Measurements from ENCODE around the gene C18orf63. TPM values are rescaled to one million over a fixed set of nuclear protein-coding genes. Genes with fewer than 3 reads are reported as not detected.

The C18orf63 gene
- total and polyA plus RNA-seq, 8 donors = 0.16 to 0.26 TPM; not detected in 6

DNA sequence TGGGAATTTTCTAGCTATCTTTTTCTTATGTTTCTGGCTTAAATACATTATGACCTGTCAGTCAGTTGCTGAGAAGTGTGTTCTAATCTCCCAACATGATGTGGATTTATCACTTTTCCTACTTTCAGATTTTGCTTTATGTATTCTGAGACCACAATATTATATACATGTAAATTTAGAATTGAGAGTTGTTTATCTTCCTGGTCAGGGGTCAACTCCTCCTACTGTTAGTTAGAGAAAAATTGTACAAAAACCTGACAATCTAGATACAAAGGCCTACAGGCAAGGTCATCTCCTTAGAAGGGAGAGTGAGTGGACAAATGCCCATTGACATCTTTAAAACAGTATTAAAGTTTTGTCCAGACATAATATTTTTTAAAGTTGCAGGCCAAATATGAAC lies 30.6 kb downstream of the C18orf63 start:
- Histone ChIP-seq H3K36me3 (no peaks in the 10 kb centered on the region), H3K4me3 (no peak overlapping the region), H3K27ac (no peak overlapping the region), H3K27me3 (no peaks in the 10 kb centered on the region), H3K9me3 (no peaks in the 10 kb centered on the region), H3K4me1 (no peaks in the 10 kb centered on the region)
- DNase-seq (no peak), ATAC-seq (no peak)
- TF ChIP-seq, protein P1, sequence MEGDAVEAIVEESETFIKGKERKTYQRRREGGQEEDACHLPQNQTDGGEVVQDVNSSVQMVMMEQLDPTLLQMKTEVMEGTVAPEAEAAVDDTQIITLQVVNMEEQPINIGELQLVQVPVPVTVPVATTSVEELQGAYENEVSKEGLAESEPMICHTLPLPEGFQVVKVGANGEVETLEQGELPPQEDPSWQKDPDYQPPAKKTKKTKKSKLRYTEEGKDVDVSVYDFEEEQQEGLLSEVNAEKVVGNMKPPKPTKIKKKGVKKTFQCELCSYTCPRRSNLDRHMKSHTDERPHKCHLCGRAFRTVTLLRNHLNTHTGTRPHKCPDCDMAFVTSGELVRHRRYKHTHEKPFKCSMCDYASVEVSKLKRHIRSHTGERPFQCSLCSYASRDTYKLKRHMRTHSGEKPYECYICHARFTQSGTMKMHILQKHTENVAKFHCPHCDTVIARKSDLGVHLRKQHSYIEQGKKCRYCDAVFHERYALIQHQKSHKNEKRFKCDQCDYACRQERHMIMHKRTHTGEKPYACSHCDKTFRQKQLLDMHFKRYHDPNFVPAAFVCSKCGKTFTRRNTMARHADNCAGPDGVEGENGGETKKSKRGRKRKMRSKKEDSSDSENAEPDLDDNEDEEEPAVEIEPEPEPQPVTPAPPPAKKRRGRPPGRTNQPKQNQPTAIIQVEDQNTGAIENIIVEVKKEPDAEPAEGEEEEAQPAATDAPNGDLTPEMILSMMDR (IDR thresholded peaks at IDR 0.05) = no peak
- intact Hi-C loops (cut with DNase I) = loop anchor here in 1 of 2 donors (10.0 kb wide), 1 partner anchor 151 kb away; no protein-coding TSS in a partner anchor

DNA sequence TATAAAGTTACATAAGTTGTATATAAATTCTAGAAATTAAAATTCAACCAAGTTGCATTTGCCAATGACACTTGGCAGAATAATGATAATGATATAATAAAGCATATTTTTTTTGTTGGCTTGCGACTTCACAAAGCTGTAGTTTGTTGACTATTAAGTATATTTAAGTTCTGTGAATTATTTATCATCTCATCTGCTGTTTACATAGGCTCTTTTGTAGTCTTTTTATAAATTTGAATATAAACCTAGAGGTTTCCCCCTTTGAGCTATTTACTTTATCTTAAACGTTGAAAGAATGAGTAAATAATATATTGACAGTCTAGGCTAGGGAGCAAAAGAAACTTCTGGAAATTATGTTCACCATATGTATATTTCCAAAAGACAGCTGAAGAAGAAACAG lies 32.9 kb downstream of the C18orf63 start:
- no peak overlapping the region for H3K4me3 ChIP-seq
- no peaks in the 10 kb centered on the region for H3K4me1 ChIP-seq
- no peaks in the 10 kb centered on the region for H3K9me3 ChIP-seq
- TF ChIP-seq, protein P1 (IDR thresholded peaks at IDR 0.05) = no peak
- no peak for ATAC-seq
- H3K27me3 ChIP-seq = no peaks in the 10 kb centered on the region
- intact Hi-C loops (cut with DNase I) = loop anchor here in 1 of 2 donors (10.0 kb wide), 1 partner anchor 154 kb away; no protein-coding TSS in a partner anchor
- no peaks in the 10 kb centered on the region for H3K36me3 ChIP-seq
- DNase-seq = no peak
- no peak overlapping the region for H3K27ac ChIP-seq

DNA sequence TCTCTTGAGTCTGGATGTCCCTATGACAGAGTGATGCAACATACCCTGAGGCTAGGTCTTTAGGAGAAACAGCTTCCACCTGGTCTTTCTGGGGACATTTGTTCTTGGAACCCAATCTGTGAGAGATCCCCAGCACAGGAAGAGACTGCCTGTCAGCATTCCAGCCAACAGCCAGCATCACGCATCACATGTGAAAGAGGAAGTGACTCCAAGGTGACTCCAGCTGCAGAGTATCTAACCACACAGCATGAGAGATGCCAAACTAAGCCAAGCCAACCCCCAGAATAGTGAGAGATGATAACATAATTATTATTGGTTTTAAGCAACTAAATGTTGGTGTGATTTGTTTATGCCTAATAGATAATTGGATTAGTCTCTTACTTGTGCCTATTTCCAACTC lies 35.7 kb downstream of the C18orf63 start:
- TF ChIP-seq, protein P1 (IDR thresholded peaks at IDR 0.05) = no peak
- Histone ChIP-seq H3K4me3 (no peak overlapping the region), H3K9me3 (no peaks in the 10 kb centered on the region), H3K4me1 (no peaks in the 10 kb centered on the region), H3K27ac (no peak overlapping the region), H3K27me3 (no peaks in the 10 kb centered on the region), H3K36me3 (no peaks in the 10 kb centered on the region)
- intact Hi-C loops (cut with DNase I) = loop anchor here in 1 of 2 donors (5.0 kb wide), 3 partner anchors 121 to 206 kb away; no protein-coding TSS in a partner anchor
- DNase-seq = peak in 2 of 4 donors; percentile 27 to 52
- ATAC-seq = peak; percentile 16

DNA sequence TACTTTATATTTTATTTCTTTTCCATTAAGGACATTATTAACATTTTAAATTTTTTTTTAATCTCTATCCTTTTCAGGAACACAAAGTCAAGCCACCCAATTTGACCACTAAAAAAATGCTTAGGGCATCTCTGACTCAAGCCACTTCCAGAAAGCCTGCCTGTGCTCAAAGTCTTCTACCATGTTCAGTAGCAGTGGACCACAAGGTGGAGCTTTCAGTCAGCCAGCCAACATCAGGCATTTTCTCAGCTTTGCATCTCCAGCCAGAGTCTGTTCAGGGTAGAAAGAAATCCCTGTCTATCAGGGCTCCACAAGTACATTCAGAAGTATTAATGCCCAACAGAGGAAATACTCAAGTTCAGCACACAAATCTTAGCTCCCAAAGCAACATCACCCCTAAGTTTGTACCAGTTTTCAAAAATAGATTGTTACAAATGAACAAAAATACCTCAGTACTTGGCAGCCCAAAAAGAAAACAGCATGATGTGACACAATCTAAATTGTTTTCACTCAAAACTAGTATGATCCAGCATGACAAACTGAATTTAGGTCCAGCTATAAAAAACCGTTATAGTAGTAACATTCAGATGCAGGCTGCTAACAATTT lies 37.6 kb downstream of the C18orf63 start:
- no peaks in the 10 kb centered on the region for H3K9me3 ChIP-seq
- H3K36me3 ChIP-seq = no peaks in the 10 kb centered on the region
- H3K4me1 ChIP-seq = no peaks in the 10 kb centered on the region
- H3K27me3 ChIP-seq = no peaks in the 10 kb centered on the region
- peak in 3 of 4 donors; percentile 46 to 84 (median 54) for DNase-seq
- ATAC-seq = peak; percentile 95
- TF ChIP-seq, protein P1 (IDR thresholded peaks at IDR 0.05) = peak; percentile 55 to 60
- intact Hi-C loops (cut with DNase I) = loop anchor here in 1 of 2 donors (5.0 kb wide), 3 partner anchors 119 to 204 kb away; no protein-coding TSS in a partner anchor
- H3K27ac ChIP-seq = no peak overlapping the region
- no peak overlapping the region for H3K4me3 ChIP-seq

DNA sequence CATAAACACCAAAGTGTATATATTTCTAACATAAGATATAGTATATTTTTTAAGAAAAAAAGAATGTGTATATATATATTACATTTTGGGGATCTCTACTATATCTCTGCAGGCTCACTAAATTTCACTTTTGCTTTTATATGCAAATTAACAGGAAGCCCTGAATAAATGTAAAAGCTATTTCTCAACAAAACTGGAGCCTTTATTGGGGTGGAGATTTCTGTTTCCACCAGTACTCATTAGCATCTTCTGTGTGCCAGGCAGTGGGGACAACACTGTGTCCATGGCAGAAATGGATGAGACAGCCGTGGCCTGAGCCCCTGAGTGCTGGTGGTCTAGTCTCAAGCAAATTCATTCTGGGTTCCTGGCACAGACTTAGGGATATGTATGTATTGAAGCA lies 41.3 kb downstream of the C18orf63 start:
- H3K27me3 ChIP-seq = no peaks in the 10 kb centered on the region
- no peaks in the 10 kb centered on the region for H3K4me1 ChIP-seq
- TF ChIP-seq, protein P1 (IDR thresholded peaks at IDR 0.05) = no peak
- no peak overlapping the region for H3K27ac ChIP-seq
- ATAC-seq = no peak
- no peak overlapping the region for H3K4me3 ChIP-seq
- intact Hi-C loops (cut with DNase I) = no loop called here
- H3K36me3 ChIP-seq = no peaks in the 10 kb centered on the region
- H3K9me3 ChIP-seq = no peaks in the 10 kb centered on the region
- DNase-seq = no peak

Data from left lung (tissue), 10 donors.